Measurements from ENCODE around the gene ATF4.

ATF4 gene

GRCh38 chr22:39560127-39560526, 39.8 kb downstream of the ATF4 start:
- DNase-seq: no peak

- no peak for DNase-seq
Observed at GRCh38 chr22:39562839-39563489, 42.6 kb downstream of the ATF4 start.

DNA sequence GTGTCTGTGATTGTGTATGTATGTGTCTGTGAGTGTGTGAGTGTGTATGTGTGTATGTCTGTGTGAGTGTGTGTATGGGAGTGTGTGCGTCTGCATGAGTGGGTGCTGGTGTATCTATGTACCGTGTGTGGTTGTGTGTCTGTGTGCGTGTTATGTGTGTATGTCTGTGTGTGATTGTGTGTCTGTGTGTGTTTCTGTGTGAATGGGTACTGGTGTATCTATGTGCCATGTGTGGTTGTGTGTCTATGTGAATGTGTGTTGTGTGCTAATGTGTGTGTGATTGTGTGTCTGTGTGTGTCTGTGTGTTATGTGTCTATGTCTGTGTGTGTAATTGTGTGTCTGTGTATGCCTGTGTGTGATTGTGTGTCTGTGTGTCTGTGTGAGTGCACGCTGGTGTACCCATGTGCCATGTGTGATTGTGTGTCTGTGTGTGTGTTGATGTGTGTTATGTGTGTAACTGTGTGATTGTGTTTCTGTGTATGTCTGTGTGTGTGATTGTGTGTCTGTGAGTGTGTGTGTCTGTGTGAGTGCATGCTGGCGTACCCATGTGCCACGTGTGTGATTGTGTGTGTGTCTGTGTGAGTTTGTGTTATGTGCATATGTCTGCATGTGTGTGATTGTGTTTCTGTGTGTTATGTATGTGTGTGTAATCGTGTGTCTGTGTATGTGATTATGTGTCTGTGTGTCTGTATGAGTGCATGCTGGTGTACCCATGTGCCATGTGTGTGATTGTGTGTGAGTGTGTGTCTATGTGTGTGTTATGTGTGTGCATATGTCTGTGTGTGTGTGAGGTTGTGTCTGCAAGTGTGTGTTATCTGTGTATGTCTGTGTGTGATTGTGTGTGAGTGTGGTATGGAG, 43.4 kb downstream of the ATF4 start:
- no peak for DNase-seq

DNA sequence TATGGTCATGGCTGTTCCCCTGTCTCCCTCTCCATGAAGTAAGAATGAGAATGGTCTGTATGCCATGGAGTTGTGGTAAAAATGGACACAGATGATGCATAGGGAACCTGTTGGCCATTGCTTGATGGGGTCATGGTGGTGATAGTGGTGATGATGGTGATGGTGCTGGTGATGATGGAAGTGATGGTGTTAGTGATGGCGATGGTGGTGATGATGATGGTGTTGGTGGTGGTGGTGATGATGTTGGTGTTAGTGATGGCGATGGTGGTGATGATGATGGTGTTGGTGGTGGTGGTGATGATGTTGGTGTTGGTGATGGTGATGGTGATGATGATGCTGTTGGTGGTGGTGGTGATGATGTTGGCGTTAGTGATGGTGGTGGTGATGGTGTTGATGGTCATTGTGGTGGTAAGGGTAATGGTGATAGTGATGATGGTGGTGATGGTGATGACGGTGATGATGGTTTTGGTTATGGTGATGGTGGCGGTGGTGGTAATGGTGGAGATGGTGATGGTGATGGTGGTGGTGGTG, 45.1 kb downstream of the ATF4 start:
- no peak for DNase-seq

- DNase-seq: no peak
Observed at GRCh38 chr22:39567135-39567946, 47.0 kb downstream of the ATF4 start.

- DNase-seq: no peak
Observed at GRCh38 chr22:39568278-39568981, 48.1 kb downstream of the ATF4 start.

- DNase-seq: no peak
Observed at GRCh38 chr22:39569066-39569465, 48.7 kb downstream of the ATF4 start.

DNA sequence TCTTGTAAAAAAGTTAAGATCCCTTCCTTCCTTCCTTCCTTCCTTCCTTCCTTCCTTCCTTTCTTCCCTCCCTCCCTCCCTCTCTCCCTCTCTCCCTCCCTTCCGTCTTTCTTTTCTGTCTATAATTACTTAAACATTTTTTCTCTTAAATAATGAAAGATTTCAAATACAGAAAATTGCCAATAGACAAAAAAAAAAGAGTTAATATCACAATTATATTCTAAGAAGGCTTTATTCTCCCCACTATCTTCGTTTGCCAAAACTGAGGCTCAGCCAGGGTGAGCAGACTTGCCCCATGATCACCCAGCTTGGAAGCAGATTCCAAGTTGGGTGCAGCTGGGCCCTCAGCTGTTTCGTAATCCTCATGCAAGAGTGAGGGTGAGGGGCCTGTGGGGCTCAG, 49.9 kb downstream of the ATF4 start:
- no peak for DNase-seq

GRCh38 chr22:39570665-39571064, 50.3 kb downstream of the ATF4 start, which contains the start of gene CACNA1I:
Gene CACNA1I, plus strand, starts transcription at chr22:39570753. Its CDS starts 0 bp downstream, at chr22:39570753.
- no peak for DNase-seq

DNA sequence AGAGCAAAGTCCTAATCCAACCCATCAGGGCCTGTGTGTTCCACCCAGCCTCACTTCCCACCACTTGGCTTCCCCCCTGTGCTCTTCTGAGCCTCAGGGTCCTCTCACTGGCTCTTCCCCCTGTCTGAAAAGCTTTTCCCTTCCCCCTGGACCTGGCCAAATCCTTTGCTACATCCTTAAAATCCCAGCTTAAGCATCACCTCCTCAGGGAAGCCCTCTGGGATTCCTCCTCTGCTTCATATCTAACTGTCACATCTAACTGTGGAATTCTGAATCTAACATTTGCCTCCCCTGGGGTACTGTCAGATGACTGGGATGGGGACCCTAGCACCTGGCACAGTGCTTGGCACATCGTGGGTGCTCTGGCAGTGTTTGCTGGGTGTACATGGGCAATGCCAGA, 51.2 kb downstream of the ATF4 start:
- no peak for DNase-seq

Measured in inflammatory macrophage treated with lipopolysaccharide for 1 hour (primary cell).